Lung (tissue), 12 donors: ENCODE results near the gene GNG14. TPM values are rescaled to one million over a fixed set of nuclear protein-coding genes. Genes with fewer than 3 reads are reported as not detected.

Experiments
- ATAC-seq: fragments of 200-7000 bp; cut with Tn5 transposase; one replicate; pipeline ENCODE4 v1.9.1; 2020; ENCODE audit warnings: moderate number of reproducible peaks; ENCODE audit not compliant: insufficient read depth, low FRiP score
- DNase-seq, 3 donors: peaks; one replicate each; pipeline ENCODE4 v3.0.0-alpha.2; 2013 to 2017
- H3K27ac ChIP-seq, 2 donors: one replicate each; pipeline ENCODE4 v1.5.1; 2013; ENCODE audit warnings: mild to moderate bottlenecking in 2 of 2, moderate library complexity in 2 of 2, control low read depth in 1 of 2, inconsistent platforms in 1 of 2, low read depth in 1 of 2, low read length in 1 of 2
- H3K27me3 ChIP-seq, 3 donors: one replicate each; pipeline ENCODE4 v1.5.1; 2013; ENCODE audit warnings: low read length in 2 of 3; ENCODE audit not compliant: control insufficient read depth in 3 of 3, insufficient read depth in 3 of 3
- H3K36me3 ChIP-seq, 4 donors: one replicate each; pipeline ENCODE4 v1.5.1; 2013; ENCODE audit warnings: low read length in 4 of 4, mild to moderate bottlenecking in 1 of 4, moderate library complexity in 1 of 4; ENCODE audit not compliant: control insufficient read depth in 4 of 4, insufficient read depth in 4 of 4
- H3K4me1 ChIP-seq, 5 donors: one replicate each; pipeline ENCODE4 v1.5.1; 2013; ENCODE audit warnings: low read length in 5 of 5, mild to moderate bottlenecking in 2 of 5, moderate library complexity in 1 of 5; ENCODE audit not compliant: control insufficient read depth in 5 of 5, insufficient read depth in 5 of 5
- H3K4me3 ChIP-seq: one replicate; pipeline ENCODE4 v1.5.1; 2013; ENCODE audit warnings: mild to moderate bottlenecking, control low read depth, moderate library complexity
- H3K9ac ChIP-seq, 2 donors: one replicate each; pipeline ENCODE4 v1.5.1; 2013; ENCODE audit warnings: low read length in 2 of 2, control low read depth in 1 of 2; ENCODE audit not compliant: insufficient read depth in 1 of 2
- H3K9me3 ChIP-seq, 4 donors: one replicate each; pipeline ENCODE4 v1.5.1; 2013; ENCODE audit warnings: low read length in 3 of 4, mild to moderate bottlenecking in 1 of 4, moderate library complexity in 1 of 4; ENCODE audit not compliant: control insufficient read depth in 4 of 4, insufficient read depth in 3 of 4
- CTCF ChIP-seq: IDR thresholded peaks from 2 replicates; pipeline ENCODE4 v1.5.1; 2012; ENCODE audit warnings: mild to moderate bottlenecking; ENCODE audit errors: control extremely low read depth, extremely low read depth
- WGBS, 2 donors: extraction: QIAGEN DNeasy Blood & Tissue Kit; methylation state at CpG; one replicate each; pipeline ENCODE4 v1.1.7; 2013; 5-methylcytosine and 5-hydroxymethylcytosine counted together
- polyA plus RNA-seq, 2 donors: library from polyadenylated mRNA; stranded (reverse); fragments of 200-250 nt; gene quantifications; one replicate each; pipeline ENCODE4 v1.2.1, GENCODE V29; 2013
- total RNA-seq, 2 donors: library from RNA; depleted of rRNA in 1 of 2; stranded (reverse); fragments of >200 nt in 1 of 2; gene quantifications; one replicate each; pipeline ENCODE4 v1.2.1, GENCODE V29; 2014 to 2021
- donor health status: control.
- donor health status: control.
- donor health status: Bipolar disorder and iron deficiency.
- donor health status: healthy.
- donor health status: DM: yes; HTN: yes; CAD: no.

GNG14 gene
- total and polyA plus RNA-seq, 4 donors, result not detected

- Histone ChIP-seq H3K9me3 (no peaks in the 10 kb centered on the region), H3K27me3 (no peaks in the 10 kb centered on the region), H3K27ac (no peak overlapping the region), H3K9ac (no peak overlapping the region), H3K36me3 (peaks cover 0 to 8% (median 1%) of the 10 kb centered on the region in 4 donors), H3K4me1 (peaks cover 0 to 5% (median 0%) of the 10 kb centered on the region in 5 donors), H3K4me3 (no peak overlapping the region)
- ATAC-seq (no peak), DNase-seq (peak in 2 of 3 donors; percentile 20 to 24)
- 62 to 80% methylated on average over 8 of the region's 8 CpGs for WGBS, 2 donors
- no peak for TF ChIP-seq CTCF
Measured at GRCh38 chr19:12647047-12647446, 40.8 kb upstream of the GNG14 start.

- WGBS, 2 donors, result 22 to 30% methylated on average over 29 to 31 of the region's 31 CpGs
- H3K27ac ChIP-seq, result no peak overlapping the region
- DNase-seq (peak; percentile 40 to 77 (median 53)), ATAC-seq (peak; percentile 91)
- peaks cover 0 to 9% (median 1%) of the 10 kb centered on the region in 4 donors for H3K36me3 ChIP-seq
- H3K9ac ChIP-seq, result no peak overlapping the region
- H3K27me3 ChIP-seq, result no peaks in the 10 kb centered on the region
- no peaks in the 10 kb centered on the region for H3K9me3 ChIP-seq
- TF ChIP-seq CTCF, result no peak
- H3K4me1 ChIP-seq, result peaks cover 0 to 5% (median 0%) of the 10 kb centered on the region in 5 donors
- no peak overlapping the region for H3K4me3 ChIP-seq
Measured at GRCh38 chr19:12647490-12648071, 40.2 kb upstream of the GNG14 start.

- TF ChIP-seq CTCF, result no peak
- 26 to 28% methylated on average over 29 of the region's 29 CpGs for WGBS, 2 donors
- Histone ChIP-seq H3K9ac (no peak overlapping the region), H3K4me1 (peaks cover 0 to 5% (median 0%) of the 10 kb centered on the region in 5 donors), H3K9me3 (no peaks in the 10 kb centered on the region), H3K4me3 (no peak overlapping the region), H3K27me3 (no peaks in the 10 kb centered on the region), H3K27ac (no peak overlapping the region), H3K36me3 (peaks cover 0 to 9% (median 1%) of the 10 kb centered on the region in 4 donors)
- peak; percentile 25 for ATAC-seq
- peak in 1 of 3 donors; percentile 8 for DNase-seq
Measured at GRCh38 chr19:12648088-12648487, 39.7 kb upstream of the GNG14 start.

- TF ChIP-seq CTCF, result no peak
- no peak overlapping the region for H3K27ac ChIP-seq
- 96 to 97% methylated on average over 10 of the region's 10 CpGs for WGBS, 2 donors
- H3K36me3 ChIP-seq, result peaks cover 0 to 11% (median 3%) of the 10 kb centered on the region in 4 donors
- H3K4me3 ChIP-seq, result no peak overlapping the region
- H3K9ac ChIP-seq, result no peak overlapping the region
- H3K27me3 ChIP-seq, result no peaks in the 10 kb centered on the region
- DNase-seq (no peak), ATAC-seq (no peak)
- H3K4me1 ChIP-seq, result peaks cover 0 to 5% (median 0%) of the 10 kb centered on the region in 5 donors
- no peaks in the 10 kb centered on the region for H3K9me3 ChIP-seq
Measured at GRCh38 chr19:12649941-12650340, 37.9 kb upstream of the GNG14 start.
